Duodenal mucosa (tissue), 2 donors: ENCODE results near the gene MAP3K6.
"Not testable (repeated sequence)": the region's sequence is repeated elsewhere in the genome, so short reads cannot be mapped to it uniquely, and the experiment has no call there.

ENCODE experiments used
- H3K27ac ChIP-seq: one replicate; pipeline ENCODE4 v1.7.0; 2013; ENCODE audit warnings: low read depth, low read length
- H3K27me3 ChIP-seq, 2 donors: one replicate each; pipeline ENCODE4 v1.7.0; 2013; ENCODE audit warnings: low read length in 2 of 2, control low read depth in 1 of 2; ENCODE audit not compliant: insufficient read depth in 2 of 2, control insufficient read depth in 1 of 2
- H3K36me3 ChIP-seq, 2 donors: one replicate each; pipeline ENCODE4 v1.7.0; 2013; ENCODE audit warnings: low read length in 2 of 2, control low read depth in 1 of 2; ENCODE audit not compliant: insufficient read depth in 2 of 2, control insufficient read depth in 1 of 2
- H3K4me1 ChIP-seq, 2 donors: one replicate each; pipeline ENCODE4 v1.7.0; 2013; ENCODE audit warnings: low read length in 2 of 2, control low read depth in 1 of 2; ENCODE audit not compliant: insufficient read depth in 2 of 2, control insufficient read depth in 1 of 2
- H3K4me3 ChIP-seq, 2 donors: one replicate each; pipeline ENCODE4 v1.7.0; 2013; ENCODE audit warnings: low read length in 2 of 2, low read depth in 1 of 2
- H3K9ac ChIP-seq, 2 donors: one replicate each; pipeline ENCODE4 v1.7.0; 2013; ENCODE audit warnings: low read length in 2 of 2, low read depth in 1 of 2
- H3K9me3 ChIP-seq, 2 donors: one replicate each; pipeline ENCODE4 v1.7.0; 2013; ENCODE audit warnings: low read length in 2 of 2, control low read depth in 1 of 2; ENCODE audit not compliant: control insufficient read depth in 1 of 2

MAP3K6 gene

DNA sequence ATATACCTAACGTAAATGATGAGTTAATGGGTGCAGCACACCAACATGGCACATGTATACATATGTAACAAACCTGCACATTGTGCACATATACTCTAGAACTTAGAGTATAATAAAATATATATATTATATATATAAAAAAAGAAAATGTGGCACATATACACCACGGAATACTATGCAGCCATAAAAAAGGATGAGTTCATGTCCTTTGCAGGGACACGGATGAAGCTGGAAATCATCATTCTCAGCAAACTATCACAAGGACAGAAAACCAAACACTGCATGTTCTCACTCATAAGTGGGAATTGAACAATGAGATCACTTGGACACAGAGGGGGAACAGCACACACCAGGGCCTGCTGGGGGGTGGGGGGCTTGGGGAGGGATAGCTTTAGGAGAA is 18.0 kb upstream of the MAP3K6 start:
- not testable (repeated sequence) for H3K36me3 ChIP-seq

DNA sequence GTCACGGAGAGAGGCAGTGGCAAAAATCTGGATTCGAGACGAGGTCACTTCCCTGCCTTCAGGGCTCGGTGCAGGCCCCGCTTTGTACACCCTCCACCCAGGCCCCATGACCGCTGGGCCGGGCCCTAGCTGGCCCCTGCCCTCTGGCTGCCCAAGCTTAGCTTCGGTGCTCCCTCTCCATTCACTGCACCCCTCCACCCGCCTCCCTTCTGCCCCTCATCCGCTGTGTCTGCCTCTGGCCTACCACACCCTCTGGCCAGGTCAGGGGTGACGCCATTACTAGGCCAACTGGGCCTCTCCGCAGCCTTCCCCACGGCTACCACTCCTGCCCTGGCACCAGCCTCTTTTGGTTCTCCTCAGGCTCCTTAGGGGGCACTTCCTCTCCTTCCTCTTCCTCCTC is 16.9 kb upstream of the MAP3K6 start:
- H3K27ac ChIP-seq, result no peak overlapping the region
- peaks cover 0 to 8% of the 10 kb centered on the region in 2 donors for H3K27me3 ChIP-seq
- no peak overlapping the region for H3K4me3 ChIP-seq
- no peak overlapping the region for H3K9ac ChIP-seq
- no peaks in the 10 kb centered on the region for H3K9me3 ChIP-seq
- H3K4me1 ChIP-seq, result peaks cover 0 to 2% of the 10 kb centered on the region in 2 donors
- no peaks in the 10 kb centered on the region for H3K36me3 ChIP-seq

More for the DNA sequence above, 18.0 kb upstream of the MAP3K6 start:
- not testable (repeated sequence) for H3K4me3 ChIP-seq, H3K9ac ChIP-seq, H3K27me3 ChIP-seq, H3K9me3 ChIP-seq, H3K4me1 ChIP-seq, H3K27ac ChIP-seq

DNA sequence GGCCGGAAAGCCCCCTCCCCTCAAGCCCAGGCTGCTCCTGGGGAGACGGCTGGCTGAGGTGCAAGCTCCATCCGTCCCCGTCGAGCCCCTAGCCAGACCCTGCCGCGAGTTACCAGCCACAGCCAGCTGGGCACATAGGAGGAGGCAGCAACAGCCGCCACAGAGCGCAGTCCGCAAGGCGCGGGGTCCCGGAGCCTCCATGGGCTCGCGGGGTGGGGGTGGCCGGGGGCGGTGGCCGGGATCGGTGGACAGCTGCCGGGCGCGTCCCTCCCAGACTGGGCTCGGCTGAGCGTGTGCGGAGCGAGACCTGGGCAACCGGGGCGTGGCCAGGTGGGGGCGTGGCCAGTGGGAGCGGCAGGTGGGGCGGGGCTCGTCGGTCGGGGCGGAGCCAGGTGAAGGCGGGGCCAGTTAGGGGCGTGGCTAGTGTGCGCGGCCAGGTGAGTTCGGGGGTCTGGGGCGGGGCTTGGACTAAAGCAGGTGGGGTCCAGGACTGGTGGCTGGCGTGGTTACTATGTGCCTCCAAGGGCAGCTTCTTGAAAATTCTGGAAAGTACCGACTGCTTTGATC is 16.4 kb upstream of the MAP3K6 start, which contains the start of gene CD164L2:
CD164L2 (minus strand) TSS at position 295 of the 567 bp plus-strand sequence; CDS start at position 201, 94 bp downstream.
- Histone ChIP-seq H3K27ac (no peak within 1 kb of the TSS), H3K4me1 (no peaks in the 10 kb centered on the region), H3K36me3 (no peaks in the 10 kb centered on the region), H3K4me3 (no peak within 1 kb of the TSS), H3K9ac (no peak within 1 kb of the TSS), H3K27me3 (peaks cover 0 to 8% of the 10 kb centered on the region in 2 donors), H3K9me3 (no peaks in the 10 kb centered on the region)

DNA sequence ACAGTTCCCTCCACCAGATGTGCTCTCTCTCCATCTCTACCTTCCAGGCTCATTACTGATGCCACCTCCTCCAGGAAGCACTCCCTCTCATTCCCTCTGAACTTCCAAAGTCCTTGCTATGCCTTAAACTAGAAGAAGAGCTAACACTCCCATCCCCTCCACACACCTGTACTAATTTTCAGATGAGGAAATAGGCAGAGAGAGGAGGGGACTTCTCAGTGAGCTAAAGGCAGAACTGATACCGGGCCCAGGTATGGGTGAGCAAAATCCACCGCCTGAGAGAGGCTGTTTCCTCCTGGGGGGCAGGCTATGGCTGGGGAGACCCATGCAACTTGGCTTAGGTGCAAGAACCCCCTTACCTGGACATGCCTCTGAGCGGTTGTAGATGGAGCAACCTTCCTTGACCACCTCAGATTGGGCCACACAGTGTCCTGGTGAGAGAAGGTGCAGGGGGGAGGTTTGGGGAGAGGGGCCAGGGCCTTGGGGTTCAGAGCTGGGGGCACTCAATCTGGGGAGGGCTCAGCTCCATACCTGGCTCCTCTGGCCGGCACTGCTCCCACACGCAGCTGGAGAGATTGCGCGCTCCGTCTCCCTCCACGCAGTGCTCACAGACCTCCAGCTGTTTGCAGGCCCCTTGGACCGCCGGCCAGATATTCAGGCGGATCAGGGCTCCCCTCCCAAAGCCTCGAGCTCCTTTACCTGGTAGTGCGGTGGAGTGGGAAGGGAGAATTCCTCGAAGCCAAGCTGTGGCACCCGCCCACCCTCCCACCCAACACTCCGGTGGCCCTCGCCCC is 15.4 kb upstream of the MAP3K6 start:
- Histone ChIP-seq H3K9ac (no peak overlapping the region), H3K36me3 (no peaks in the 10 kb centered on the region), H3K4me1 (no peaks in the 10 kb centered on the region), H3K4me3 (no peak overlapping the region), H3K9me3 (no peaks in the 10 kb centered on the region), H3K27ac (no peak overlapping the region), H3K27me3 (peaks cover 0 to 8% of the 10 kb centered on the region in 2 donors)

DNA sequence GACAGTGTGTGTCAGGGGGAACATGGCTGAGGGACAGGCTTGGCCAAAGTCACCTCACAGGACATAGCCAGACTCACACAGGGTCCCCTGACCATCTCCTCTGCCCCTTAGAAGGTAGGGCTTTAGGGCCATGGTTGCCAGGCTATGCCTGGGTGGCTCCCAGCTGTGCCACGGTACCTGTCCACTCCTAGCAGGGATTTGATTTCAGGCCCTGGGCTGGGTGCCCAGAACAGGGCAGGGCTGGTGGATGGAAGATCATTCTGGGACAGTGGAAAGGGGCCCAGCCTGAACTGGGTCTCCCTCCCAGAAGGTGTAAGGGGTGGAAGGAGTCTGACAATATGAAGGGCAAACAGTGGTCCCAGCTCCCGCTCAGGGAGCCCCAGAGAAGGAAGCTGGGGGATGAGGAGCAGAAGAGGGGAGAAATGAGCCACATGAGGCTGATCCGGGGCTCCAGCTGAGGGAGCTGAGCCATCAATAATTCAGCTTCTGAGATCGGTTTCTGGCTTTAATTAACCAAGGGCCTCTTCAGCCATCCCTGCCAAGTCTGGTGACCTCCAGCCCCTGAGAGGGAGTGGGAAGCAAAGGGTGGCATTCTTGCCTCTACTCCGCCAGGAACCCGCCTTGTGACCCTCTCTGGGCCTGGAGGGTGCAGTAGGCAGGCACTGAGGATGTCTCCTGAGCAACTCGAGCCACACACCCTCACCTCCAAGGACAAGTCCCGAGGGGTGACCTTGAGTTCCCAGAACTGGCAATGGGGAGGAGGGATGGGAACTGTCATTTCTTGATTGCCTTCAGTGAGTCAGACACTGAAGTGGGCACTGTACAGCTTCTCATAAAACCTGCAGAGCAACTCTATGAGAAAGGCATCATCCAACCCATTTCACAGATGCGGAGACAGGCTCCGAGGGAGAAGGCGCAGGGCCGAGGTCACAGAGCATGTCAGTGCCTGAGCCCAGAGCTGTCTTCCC is 14.3 kb upstream of the MAP3K6 start:
- H3K4me3 ChIP-seq, result no peak overlapping the region
- H3K36me3 ChIP-seq, result no peaks in the 10 kb centered on the region
- no peaks in the 10 kb centered on the region for H3K4me1 ChIP-seq
- no peak overlapping the region for H3K27ac ChIP-seq
- no peaks in the 10 kb centered on the region for H3K9me3 ChIP-seq
- peaks cover 0 to 8% of the 10 kb centered on the region in 2 donors for H3K27me3 ChIP-seq
- no peak overlapping the region for H3K9ac ChIP-seq

DNA sequence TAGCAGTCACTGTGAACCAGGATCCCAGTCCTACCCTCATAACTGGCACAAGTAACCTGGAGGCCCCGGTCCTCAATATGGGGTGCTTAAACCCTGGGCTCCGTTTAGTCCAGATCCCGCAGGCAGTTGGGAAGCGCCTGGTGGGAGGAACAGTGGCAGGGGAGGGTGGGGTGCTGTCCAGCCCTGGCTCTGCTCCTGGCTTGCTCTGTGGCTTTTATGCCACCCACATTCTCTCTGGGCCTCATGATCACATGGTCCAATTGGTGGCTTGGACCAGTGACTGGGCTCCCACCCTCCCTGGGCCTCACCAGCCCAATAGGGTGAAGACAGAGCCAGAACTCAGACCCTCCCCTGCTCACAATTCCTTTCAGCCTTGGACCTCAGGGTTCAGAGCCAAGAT is 13.5 kb upstream of the MAP3K6 start:
- Histone ChIP-seq H3K27ac (no peak overlapping the region), H3K4me1 (no peaks in the 10 kb centered on the region), H3K4me3 (no peak overlapping the region), H3K9ac (no peak overlapping the region), H3K36me3 (no peaks in the 10 kb centered on the region), H3K27me3 (peaks cover 0 to 8% of the 10 kb centered on the region in 2 donors), H3K9me3 (no peaks in the 10 kb centered on the region)

DNA sequence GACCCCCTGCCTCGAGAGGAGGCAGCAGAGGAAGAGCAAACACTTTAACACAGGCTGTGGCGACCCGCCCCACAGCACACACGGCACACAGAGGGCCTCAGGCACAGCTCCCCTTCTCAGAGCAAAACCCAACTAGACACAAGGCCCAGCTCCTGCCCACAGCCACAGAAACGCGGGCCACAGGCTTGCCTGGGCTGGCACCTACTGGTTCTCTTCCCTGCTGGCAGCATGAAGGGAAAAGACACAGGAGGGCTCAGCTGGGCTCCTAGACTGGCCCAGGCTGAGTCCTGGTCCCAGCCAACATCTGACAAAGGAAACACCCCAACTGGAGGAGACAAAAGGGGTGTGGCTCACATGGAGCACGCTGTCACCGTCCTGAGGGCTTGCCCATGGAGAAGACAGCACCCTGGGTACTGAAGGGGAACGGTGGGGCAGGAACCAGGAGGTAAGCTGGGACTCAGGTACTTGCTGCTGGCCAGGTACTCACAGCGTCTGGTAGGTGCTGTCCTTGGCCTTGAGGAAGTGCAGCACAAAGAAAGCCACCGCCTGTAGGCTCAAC is 12.9 kb upstream of the MAP3K6 start:
- Histone ChIP-seq H3K36me3 (no peaks in the 10 kb centered on the region), H3K9ac (no peak overlapping the region), H3K4me1 (no peaks in the 10 kb centered on the region), H3K4me3 (no peak overlapping the region), H3K27ac (no peak overlapping the region), H3K27me3 (peaks cover 0 to 8% of the 10 kb centered on the region in 2 donors), H3K9me3 (no peaks in the 10 kb centered on the region)

DNA sequence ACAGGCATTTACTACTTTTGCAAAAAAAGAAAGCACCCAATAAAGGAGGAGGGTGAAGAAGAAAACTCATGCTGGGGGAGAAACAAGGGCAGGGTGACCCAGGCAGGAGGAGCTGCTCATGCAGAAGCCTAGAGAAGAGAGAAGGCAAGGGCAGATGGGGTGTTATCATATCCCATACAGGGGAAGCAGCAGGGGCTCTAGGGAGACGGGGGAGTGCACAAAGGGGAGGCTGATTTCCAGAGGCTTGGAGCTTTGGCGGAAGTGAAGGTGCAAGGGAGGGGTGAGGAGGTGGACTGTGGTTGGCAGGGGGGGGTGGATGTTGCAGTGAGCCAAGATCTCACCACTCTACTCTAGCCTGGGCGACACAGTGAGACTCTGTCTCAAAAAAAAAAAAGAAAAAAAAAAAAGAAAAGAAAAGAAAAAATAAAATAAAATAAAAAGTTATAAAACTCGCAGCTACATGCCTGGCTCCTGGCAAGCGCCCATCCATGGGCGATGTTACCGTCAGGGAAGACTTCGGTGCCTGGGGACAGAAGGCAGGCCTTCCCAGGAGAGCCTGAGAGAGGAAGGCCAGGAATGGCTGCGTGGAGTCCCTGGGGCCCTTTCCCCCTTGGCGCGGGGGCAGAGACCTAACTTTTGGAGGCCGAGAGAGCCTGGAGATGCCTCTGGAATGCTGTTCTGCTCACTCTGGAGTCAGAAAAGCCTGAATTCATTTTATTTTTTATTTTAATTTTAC is 11.2 kb upstream of the MAP3K6 start:
- no peaks in the 10 kb centered on the region for H3K9me3 ChIP-seq
- no peak overlapping the region for H3K27ac ChIP-seq
- no peaks in the 10 kb centered on the region for H3K36me3 ChIP-seq
- H3K4me3 ChIP-seq, result no peak overlapping the region
- H3K27me3 ChIP-seq, result peaks cover 0 to 11% of the 10 kb centered on the region in 2 donors
- H3K9ac ChIP-seq, result no peak overlapping the region
- H3K4me1 ChIP-seq, result no peaks in the 10 kb centered on the region

DNA sequence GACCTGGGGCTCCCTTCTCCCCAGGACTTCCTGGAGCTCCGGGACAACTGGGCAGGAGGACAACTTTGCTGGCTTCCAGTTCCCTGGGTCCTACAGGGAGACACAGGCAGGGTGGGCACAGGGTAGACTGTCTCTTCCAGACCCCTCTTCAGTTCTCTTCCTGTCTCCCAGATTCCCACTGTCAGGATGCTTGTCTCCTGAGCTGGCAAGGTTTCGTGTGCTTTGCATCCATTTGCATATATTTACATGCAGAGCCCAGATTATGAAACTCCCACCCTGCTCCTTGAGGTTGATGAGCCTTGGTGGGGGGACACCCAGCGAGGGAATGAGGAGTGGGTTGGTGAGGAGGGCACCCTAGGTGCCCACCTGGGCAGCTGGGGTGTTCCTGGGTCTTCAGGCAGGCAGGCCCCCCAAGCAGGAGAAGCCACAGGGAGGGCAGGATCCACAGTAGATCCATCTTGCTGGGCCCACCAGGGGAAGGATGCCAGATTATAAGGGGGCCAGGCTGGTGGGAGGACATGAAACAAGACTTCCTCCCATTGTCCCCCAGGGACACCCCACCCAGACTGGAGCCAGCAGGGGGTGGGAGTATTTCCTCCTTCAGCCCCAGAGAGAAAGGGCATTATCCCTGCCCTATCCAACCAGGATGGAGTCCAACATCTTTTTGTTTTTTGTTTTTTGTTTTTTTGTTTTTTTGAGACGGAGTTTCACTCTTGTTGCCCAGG is 7.8 kb upstream of the MAP3K6 start, which contains the start of gene FCN3:
FCN3 (minus strand) TSS at position 463 of the 725 bp plus-strand sequence; CDS start at position 457, 6 bp downstream.
- Histone ChIP-seq H3K36me3 (no peaks in the 10 kb centered on the region), H3K9ac (no peak within 1 kb of the TSS), H3K4me3 (no peak within 1 kb of the TSS), H3K27ac (no peak within 1 kb of the TSS), H3K27me3 (peaks cover 0 to 4% of the 10 kb centered on the region in 2 donors), H3K9me3 (no peaks in the 10 kb centered on the region), H3K4me1 (no peaks in the 10 kb centered on the region)
